ENCODE measurements around the gene NDFIP1.

DNA sequence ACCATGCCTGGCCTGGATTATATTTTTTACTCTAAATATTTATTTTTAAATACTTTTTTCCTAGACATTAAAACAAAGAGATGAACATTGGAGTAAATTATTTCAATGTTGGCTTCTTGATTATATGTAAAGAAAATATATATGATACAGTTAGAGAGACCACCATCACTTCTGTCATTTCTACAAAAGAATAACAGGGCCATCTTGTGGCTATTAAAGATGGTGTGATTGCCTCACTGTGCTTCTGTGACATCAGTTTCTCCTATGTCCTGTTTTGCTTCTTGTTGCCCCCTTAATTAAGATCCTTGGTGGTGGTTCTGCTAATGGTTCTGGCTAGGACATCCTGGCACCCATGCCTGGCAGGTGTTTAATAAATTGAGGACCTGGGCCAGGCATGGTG, 32.9 kb downstream of the NDFIP1 start:
- TF ChIP-seq, protein P1, sequence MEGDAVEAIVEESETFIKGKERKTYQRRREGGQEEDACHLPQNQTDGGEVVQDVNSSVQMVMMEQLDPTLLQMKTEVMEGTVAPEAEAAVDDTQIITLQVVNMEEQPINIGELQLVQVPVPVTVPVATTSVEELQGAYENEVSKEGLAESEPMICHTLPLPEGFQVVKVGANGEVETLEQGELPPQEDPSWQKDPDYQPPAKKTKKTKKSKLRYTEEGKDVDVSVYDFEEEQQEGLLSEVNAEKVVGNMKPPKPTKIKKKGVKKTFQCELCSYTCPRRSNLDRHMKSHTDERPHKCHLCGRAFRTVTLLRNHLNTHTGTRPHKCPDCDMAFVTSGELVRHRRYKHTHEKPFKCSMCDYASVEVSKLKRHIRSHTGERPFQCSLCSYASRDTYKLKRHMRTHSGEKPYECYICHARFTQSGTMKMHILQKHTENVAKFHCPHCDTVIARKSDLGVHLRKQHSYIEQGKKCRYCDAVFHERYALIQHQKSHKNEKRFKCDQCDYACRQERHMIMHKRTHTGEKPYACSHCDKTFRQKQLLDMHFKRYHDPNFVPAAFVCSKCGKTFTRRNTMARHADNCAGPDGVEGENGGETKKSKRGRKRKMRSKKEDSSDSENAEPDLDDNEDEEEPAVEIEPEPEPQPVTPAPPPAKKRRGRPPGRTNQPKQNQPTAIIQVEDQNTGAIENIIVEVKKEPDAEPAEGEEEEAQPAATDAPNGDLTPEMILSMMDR (conservative IDR thresholded peaks at IDR 0.05; ENCODE audit: low read depth, low read length): peak; percentile 40; the same call in 1 of the 2 replicates
- TF ChIP-seq EZH2 (IDR thresholded peaks at IDR 0.05; ENCODE audit: low read length, unreplicated experiment) (no peak), EZH2phosphoT487 (IDR thresholded peaks at IDR 0.05; ENCODE audit: borderline replicate concordance, low read length) (no peak)

Measured in PC-3 (cell line).